HG03280 (cell line): ENCODE measurements around the gene CMSS1.

Experiments used
- ATAC-seq: cut with Tn5 transposase; IDR thresholded peaks from one replicate; pipeline ENCODE4 v1.9.1; 2021; ENCODE audit warnings: mild to moderate bottlenecking, moderate library complexity; ENCODE audit not compliant: unreplicated experiment

CMSS1 gene

DNA sequence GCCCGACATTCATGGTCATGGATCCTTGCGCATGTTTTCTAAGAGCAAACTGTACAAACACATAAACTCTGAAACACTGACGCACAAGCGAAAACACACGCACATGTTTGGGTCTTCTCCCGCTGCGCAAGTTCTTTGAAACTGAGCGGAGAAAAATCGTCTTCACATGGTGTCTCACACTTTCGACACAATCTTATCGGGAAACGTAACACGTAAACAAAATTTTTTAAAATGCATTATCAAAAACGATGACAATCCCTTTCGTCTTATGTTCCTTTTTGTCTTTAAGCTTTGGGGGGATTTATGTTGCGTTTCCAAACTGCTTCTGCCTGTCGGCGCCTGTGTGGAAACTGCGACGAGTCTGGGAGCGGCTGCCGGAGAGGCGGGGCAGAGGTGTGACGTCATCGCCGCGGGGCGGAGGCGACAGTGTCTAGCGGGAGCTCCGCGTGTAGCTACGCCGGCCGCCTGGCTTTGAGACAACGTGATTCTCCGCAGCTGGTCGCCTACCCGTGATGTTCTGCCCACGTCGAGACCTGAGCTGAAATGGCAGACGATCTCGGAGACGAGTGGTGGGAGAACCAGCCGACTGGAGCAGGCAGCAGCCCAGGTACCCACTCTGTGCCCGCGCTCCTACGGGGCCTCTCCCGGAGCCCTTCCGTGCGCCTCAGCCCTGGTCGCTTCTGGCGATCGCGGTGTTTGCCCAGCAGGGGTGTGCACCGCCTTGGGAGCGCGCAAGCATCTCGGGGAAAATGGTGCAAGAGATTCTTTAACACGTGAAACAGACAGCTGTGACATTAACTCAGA is at the start of gene CMSS1:
TSS of gene CMSS1 (plus strand) at position 426 of the 804 bp plus-strand sequence.
- peak; percentile 98 for ATAC-seq

DNA sequence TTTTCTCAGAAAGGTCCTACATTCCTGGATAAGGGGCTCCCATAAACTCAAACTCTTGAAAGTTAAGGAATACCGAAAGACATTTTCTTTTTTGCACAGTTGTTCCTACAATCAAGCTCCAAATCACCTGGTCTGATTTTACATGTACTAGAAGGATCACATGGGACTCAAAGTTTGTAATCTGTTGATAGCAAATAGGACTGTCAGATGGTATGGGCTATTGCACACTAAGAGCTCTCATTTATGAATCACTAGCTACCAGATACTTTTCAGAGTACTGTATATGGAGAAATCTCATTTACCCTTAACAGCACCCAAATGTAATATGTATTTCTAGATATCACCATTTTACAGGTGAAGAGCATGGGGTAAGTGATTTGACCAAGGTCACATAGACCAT is 49.5 kb upstream of the CMSS1 start:
- no peak for ATAC-seq

GRCh38 chr3:99768808-99769501 is 48.7 kb upstream of the CMSS1 start:
- no peak for ATAC-seq

- no peak for ATAC-seq
These were observed 45.5 kb upstream of the CMSS1 start for GRCh38 chr3:99772171-99772570.

GRCh38 chr3:99772671-99773070 is 45.0 kb upstream of the CMSS1 start:
- no peak for ATAC-seq

DNA sequence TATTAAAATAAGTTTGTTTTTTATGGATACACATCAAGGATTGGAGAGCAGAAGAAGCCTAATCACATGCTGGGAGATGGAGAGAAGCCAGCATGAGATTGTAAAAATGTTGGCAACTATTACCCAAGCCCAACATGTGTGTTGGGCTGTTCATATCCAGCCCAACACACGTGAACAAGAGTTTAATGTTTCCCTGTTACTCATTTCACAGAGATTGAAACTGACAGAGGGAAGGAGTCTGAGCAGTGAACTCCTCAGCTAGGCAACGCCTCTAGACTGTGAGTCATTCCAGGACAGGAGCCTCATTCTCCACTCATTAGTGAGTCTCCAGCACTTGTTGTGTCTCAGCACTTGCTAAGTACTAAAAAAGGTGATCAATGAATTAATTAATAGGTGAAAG is 43.2 kb upstream of the CMSS1 start:
- peak; percentile 72 for ATAC-seq

- ATAC-seq: no peak
These were observed 41.0 kb upstream of the CMSS1 start for GRCh38 chr3:99776516-99777209.

- ATAC-seq: no peak
These were observed 40.5 kb upstream of the CMSS1 start for GRCh38 chr3:99777210-99777549.

DNA sequence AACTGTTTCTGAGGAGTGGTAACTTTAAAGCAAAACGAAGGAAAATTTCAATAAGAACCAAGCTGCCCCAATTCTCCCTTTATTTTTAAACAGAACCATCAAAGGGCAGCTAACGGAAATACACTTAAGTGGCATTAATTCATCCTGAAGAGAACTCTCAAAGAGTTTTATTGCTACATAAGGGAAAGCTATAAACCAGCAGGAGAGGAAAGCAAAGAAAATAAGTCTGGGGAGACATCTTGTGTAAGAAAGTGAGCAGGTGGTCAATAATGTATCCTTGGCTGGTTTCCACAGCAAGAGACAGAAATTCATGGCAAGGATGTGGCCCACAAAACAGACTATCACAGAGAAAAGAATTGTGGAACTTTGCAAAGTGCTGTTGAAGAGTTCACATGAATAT is 40.0 kb upstream of the CMSS1 start:
- no peak for ATAC-seq

DNA sequence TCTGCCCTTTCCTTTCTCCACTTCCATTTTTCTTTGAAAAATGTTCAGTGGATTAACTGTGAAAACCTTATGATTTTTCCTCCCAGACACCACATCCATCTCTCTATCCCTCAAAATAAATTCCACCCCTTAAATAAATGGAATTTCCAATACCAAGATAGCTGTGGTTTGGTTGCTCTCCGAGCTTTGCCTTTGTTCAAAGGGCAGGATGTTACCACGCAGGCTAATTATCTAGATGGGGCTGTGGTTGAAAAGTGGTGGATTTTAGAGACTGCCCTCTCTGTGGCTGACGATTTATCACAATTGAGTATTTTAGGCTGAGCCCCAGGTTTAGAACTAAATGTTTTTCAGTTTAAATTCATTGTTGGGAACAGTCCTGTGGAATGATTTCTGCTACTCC is 36.9 kb upstream of the CMSS1 start:
- ATAC-seq: no peak

- ATAC-seq: no peak
These were observed 35.9 kb upstream of the CMSS1 start for GRCh38 chr3:99781761-99782160.

GRCh38 chr3:99783011-99783573 is 34.6 kb upstream of the CMSS1 start:
- no peak for ATAC-seq

- ATAC-seq: peak; percentile 93
These were observed 28.5 kb upstream of the CMSS1 start for GRCh38 chr3:99789011-99789721.

DNA sequence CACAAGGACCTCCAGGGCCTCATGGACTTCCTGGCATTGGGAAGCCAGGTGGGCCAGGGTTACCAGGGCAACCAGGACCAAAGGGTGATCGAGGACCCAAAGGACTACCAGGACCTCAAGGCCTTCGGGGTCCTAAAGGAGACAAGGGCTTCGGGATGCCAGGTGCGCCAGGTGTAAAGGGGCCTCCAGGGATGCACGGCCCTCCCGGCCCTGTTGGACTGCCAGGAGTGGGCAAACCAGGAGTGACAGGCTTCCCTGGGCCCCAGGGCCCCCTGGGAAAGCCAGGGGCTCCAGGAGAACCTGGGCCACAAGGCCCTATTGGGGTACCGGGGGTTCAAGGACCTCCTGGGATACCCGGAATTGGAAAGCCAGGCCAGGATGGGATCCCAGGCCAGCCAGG is 23.2 kb upstream of the CMSS1 start:
- ATAC-seq: no peak

DNA sequence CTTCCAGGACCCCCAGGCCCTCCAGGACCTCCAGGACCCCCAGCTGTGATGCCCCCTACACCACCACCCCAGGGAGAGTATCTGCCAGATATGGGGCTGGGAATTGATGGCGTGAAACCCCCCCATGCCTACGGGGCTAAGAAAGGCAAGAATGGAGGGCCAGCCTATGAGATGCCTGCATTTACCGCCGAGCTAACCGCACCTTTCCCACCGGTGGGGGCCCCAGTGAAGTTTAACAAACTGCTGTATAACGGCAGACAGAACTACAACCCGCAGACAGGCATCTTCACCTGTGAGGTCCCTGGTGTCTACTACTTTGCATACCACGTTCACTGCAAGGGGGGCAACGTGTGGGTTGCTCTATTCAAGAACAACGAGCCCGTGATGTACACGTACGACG is 22.1 kb upstream of the CMSS1 start:
- no peak for ATAC-seq

- ATAC-seq: no peak
These were observed 18.2 kb upstream of the CMSS1 start for GRCh38 chr3:99799422-99799821.

DNA sequence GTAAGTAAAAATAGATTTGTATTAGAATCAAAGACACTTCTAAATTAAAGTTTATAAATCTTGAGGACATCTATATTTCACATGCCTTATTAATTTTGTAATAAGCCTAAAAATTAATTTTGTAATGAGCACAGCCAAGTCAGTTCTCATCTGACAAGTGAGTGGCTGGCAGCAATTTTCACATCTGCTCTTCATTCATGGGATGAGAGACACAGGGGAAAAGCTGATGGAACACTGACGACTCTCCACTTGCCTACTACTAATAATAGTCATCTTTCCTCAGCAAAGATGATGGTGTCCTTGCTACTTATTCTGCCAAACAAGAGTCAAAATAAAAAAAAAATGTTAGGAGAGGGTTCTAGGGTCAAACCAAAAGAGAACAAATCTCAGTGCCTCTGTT is 14.4 kb upstream of the CMSS1 start:
- no peak for ATAC-seq

GRCh38 chr3:99805160-99805559 is 12.5 kb upstream of the CMSS1 start:
- ATAC-seq: no peak

GRCh38 chr3:99808163-99808794 is 9.4 kb upstream of the CMSS1 start:
- ATAC-seq: no peak

- no peak for ATAC-seq
These were observed 8.1 kb upstream of the CMSS1 start for GRCh38 chr3:99809565-99809964.

- ATAC-seq: no peak
These were observed 7.3 kb upstream of the CMSS1 start for GRCh38 chr3:99810403-99810802.
